GM19193 (cell line): ENCODE measurements around the gene CD274.

Experiments
- POLR2A ChIP-seq: IDR thresholded peaks from 4 replicates; pipeline ENCODE4 v1.6.1; 2011; ENCODE audit not compliant: insufficient read depth, insufficient read length; ENCODE audit errors: extremely low read depth

The CD274 gene

DNA sequence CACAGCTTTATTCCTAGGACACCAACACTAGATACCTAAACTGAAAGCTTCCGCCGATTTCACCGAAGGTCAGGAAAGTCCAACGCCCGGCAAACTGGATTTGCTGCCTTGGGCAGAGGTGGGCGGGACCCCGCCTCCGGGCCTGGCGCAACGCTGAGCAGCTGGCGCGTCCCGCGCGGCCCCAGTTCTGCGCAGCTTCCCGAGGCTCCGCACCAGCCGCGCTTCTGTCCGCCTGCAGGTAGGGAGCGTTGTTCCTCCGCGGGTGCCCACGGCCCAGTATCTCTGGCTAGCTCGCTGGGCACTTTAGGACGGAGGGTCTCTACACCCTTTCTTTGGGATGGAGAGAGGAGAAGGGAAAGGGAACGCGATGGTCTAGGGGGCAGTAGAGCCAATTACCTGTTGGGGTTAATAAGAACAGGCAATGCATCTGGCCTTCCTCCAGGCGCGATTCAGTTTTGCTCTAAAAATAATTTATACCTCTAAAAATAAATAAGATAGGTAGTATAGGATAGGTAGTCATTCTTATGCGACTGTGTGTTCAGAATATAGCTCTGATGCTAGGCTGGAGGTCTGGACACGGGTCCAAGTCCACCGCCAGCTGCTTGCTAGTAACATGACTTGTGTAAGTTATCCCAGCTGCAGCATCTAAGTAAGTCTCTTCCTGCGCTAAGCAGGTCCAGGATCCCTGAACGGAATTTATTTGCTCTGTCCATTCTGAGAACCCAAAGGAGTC is at the start of gene CD274:
TSS of gene CD274 (plus strand) at position 184 of the 733 bp plus-strand sequence. CDS start 5,572 bp downstream, outside the sequence.
- TF ChIP-seq POLR2A = peak; percentile 95

- no peak for TF ChIP-seq POLR2A
These were observed 48.1 kb upstream of the CD274 start for GRCh38 chr9:5402217-5402616.

DNA sequence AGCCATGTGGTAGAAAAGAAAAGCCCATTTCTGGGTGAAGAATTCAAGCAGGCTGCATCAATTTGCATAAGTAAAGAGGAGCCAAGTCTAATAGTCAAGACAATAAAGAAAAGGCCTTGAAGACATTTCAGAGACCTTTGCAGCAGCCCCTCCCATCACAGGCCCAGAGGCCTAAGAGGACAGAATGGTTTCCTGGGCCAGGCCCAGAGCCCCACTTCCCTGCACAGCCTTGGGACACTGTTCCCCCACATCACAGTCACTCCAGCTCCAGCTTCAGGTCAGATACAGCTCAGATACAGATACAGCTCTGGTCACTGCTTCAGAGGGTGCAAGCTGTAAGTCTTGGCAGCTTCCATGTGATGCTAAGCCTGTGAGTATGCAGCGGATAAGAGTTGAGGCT is 41.7 kb upstream of the CD274 start:
- no peak for TF ChIP-seq POLR2A

- TF ChIP-seq POLR2A = no peak
These were observed 33.4 kb upstream of the CD274 start for GRCh38 chr9:5416953-5417352.

DNA sequence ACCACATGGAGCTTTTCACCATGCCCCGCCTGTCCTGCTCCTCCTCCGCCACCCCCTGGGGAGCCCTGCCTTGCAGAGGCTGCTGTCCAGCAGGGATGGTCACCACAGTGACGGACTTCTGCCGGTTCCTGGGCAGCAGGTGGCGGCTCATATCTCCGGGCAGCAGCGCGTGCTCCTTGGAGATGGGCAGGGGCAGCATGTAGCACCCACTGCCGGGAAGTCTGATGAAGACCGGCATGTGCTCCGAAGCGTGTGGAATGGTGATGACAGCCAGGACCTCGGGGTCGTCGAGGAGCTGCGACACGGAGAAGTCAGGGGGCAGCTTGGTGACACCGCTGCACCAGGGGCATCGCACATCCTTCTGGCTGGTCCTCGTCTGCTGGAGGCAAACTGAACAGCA is 31.9 kb upstream of the CD274 start:
- no peak for TF ChIP-seq POLR2A

DNA sequence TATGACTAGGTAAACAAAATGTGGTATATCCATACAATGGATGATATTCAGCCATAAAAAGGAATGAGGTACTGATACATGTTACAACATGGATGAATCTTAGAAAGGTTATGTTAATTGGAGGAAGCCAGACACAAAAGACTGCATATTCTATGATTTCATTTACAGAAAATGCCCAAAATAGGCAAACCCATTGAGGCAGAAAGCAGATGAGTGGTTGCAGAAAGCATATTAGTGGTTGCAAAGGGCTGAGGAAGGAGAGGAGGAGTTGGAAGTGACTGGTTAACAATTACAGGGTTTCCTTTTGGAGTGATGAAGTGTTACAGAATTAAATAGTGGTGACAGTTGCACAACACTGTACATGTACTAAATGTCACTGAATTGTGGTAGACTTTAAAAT is 30.4 kb upstream of the CD274 start:
- no peak for TF ChIP-seq POLR2A

DNA sequence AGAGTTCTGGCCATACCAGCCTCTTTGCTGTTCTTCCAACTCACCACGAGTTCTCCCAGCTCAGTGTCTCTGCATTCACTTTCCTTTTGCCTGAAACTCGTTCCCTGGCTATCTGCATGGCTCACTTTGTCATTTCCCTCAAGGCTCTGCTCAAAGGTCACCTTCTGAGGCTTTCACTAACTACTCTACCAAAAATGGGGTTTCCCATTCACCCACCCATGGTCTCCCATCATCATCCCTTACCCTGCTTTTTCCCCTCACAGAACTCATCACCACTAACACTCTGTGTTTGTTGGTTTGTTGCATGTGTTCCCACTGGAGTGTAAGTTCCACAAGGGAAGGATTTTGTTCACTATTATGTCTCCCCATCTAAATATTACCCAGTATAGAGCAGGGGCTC is 29.2 kb upstream of the CD274 start:
- TF ChIP-seq POLR2A = no peak

- TF ChIP-seq POLR2A = no peak
These were observed 28.1 kb upstream of the CD274 start for GRCh38 chr9:5422276-5422675.

- TF ChIP-seq POLR2A = no peak
These were observed 25.2 kb upstream of the CD274 start for GRCh38 chr9:5425006-5425628.

GRCh38 chr9:5427005-5427404 is 23.3 kb upstream of the CD274 start:
- no peak for TF ChIP-seq POLR2A

GRCh38 chr9:5428172-5428571 is 22.2 kb upstream of the CD274 start:
- TF ChIP-seq POLR2A = no peak

DNA sequence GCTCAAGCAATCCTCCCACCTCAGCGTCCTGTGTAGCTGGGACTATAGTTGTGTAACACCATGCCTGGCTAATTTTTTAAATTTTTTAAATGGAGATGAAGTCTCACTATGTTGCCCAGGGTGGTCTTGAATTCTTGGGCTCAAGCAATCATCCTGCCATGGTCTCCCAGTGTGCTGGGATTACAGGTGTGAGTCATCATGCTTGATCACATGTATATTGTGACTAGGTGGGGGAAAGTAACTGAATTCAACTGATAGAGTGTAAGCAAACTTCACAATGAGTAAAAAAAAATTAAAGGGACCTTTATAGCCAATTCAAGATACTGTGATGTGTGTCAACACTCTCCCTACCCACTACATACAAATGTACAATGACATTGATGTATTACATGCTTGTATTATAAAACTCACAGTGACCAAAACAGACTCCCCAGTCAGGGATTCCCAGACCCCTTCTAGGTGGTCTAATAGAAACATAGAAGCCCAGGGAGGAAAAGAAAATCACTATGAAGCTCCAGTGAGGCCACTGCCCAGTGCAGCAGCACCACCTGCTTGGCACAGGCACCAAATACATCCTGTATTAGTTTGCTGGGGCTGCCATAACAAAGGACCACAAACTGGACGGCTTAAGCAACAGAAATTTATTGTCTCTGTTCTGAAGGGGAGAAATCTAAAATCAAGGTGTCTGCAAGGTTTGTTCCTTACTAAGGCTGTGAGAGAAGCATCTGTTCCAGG is 21.4 kb upstream of the CD274 start:
- no peak for TF ChIP-seq POLR2A

DNA sequence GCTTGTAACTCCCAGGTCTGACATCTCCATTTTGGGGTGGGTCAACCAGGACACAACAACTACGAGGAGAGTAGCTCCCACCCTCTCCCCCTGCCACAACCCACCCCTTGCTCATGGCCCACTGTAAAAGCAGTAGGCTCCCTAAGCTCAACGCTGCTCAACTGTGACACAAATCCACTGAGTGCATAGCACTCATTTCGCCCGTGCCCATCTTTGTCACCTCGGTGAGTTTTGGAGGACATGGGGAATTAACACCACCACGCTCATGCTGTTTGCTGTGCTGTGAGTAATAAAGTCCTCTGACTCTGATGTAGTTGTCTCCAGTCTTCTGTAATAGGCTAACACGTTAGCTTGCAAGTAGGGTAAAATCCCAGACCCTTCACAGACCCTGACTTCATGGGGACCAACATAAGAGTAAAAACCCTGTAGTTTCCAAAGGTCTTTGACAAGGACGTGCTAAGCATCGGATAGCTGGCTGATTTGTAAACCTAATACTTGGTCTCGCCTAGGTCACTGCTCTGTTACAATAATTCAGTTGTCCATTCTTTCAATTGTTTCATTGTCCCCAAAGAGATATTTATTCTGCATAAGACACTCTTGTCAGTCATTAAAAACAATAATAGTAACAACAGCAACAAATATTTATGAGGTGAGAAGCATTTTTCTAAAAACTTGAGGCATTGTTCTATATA is 20.3 kb upstream of the CD274 start:
- no peak for TF ChIP-seq POLR2A

- no peak for TF ChIP-seq POLR2A
These were observed 19.4 kb upstream of the CD274 start for GRCh38 chr9:5430912-5431311.

GRCh38 chr9:5435912-5436311 is 14.4 kb upstream of the CD274 start:
- no peak for TF ChIP-seq POLR2A
